ENCODE results near the gene MRPL58. TPM values are rescaled to one million over a fixed set of nuclear protein-coding genes. Genes with fewer than 3 reads are reported as not detected.

Gene MRPL58
- total and polyA plus RNA-seq, 3 donors from 2014 or later: 20.9 to 38.1 (median 24.3) TPM

DNA sequence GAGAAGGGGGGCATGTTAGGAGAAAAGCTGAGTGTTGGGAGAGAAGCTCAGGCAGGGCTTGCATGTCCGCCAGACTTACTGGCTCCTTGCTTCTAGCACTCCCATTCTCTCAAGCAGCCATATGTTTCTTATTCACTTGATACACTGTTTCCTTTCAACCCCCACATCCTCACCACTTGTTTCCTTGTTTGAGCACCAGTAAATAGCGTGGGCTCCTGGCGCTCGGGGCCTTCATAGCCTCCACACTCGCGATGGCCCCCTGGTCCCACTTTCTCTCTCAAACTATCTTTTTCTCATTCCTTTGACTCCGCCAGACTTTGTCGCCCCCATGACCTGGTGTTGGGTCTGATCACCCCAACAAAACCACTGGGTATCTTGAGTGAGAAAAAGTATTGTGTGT is 17.7 kb downstream of the MRPL58 start:
- WGBS, 2 donors: 56 to 59% methylated on average over 8 of the region's 8 CpGs
- TF ChIP-seq POLR2A (IDR thresholded peaks at IDR 0.05) (no peak), CTCF (IDR thresholded peaks at IDR 0.05) (no peak)
- intact Hi-C loops (cut with DNase I; ENCODE audit: low total_unique reads): no loop called here

GRCh38 chr17:75031972-75032719 is 19.7 kb downstream of the MRPL58 start:
- Histone ChIP-seq H3K4me1 (peaks cover 20% of the 10 kb centered on the region), H3K27ac (peak overlapping the region in 1 of 2 donors; percentile 95), H3K9me3 (no peaks in the 10 kb centered on the region), H3K27me3 (no peaks in the 10 kb centered on the region), H3K36me3 (ENCODE audit: low read depth, missing control alignments) (no peaks in the 10 kb centered on the region), H3K4me3 (peak overlapping the region in 1 of 2 donors; percentile 71)
- TF ChIP-seq POLR2A (IDR thresholded peaks at IDR 0.05) (no peak), CTCF (IDR thresholded peaks at IDR 0.05) (no peak)
- intact Hi-C loops (cut with DNase I; ENCODE audit: low total_unique reads): no loop called here
- 30 to 46% methylated on average over 10 of the region's 10 CpGs for WGBS, 2 donors
- DNase-seq: peak; percentile 80

More for the DNA sequence above, 17.7 kb downstream of the MRPL58 start:
- Histone ChIP-seq H3K27me3 (no peaks in the 10 kb centered on the region), H3K4me3 (no peak overlapping the region), H3K9me3 (no peaks in the 10 kb centered on the region), H3K27ac (no peak overlapping the region), H3K4me1 (peaks cover 16% of the 10 kb centered on the region), H3K36me3 (ENCODE audit: low read depth, missing control alignments) (no peaks in the 10 kb centered on the region)
- peak; percentile 33 for DNase-seq

GRCh38 chr17:75032720-75033280 is 20.3 kb downstream of the MRPL58 start:
- 22% methylated on average over 13 of the region's 13 CpGs for WGBS, 2 donors
- peak; percentile 43 for DNase-seq

DNA sequence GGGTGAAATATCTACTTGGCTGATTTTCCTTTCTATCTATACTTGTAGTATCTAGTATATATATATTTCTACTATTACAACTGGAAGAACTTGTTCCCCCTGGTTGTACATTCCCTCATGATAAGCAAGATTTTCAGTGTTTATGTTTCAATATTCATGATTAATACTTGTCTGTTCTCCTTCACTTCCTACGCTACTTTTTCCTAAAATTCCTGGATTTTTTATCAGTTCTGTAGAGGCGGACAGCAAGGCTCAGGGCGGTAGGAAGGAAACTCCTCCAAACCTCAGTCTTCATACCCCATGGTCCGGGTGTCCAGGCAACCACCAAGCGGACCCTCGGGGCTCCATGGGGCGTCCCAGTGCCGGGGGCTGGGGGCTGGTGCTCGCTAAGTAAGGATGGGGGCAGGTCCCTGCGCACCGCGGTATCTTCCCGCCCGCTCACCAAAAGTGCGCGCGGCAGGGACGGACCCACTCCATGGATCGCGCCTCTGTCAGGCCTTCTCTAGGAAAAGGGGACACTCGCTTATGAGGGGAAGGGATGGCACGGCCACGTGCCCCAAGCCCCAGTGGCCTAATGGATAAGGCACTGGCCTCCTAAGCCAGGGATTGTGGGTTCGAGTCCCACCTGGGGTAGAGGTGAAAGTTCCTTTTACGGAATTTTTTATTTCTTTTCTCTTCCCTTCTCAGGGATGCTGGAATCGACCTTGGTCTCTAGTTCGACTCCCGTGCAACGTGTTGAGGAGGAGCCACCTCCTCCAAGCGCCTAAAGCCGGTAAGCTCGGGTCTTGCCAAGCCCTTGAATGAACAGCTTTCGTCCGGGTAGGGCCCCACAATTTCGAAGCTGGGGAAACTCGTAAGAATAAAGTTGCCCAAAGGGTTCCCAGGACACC is 21.1 kb downstream of the MRPL58 start:
- TF ChIP-seq CTCF (IDR thresholded peaks at IDR 0.05) (no peak), POLR2A (IDR thresholded peaks at IDR 0.05) (no peak)
- DNase-seq: peak; percentile 96
- 1% methylated on average over 24 to 36 of the region's 36 CpGs for WGBS, 2 donors
- intact Hi-C loops (cut with DNase I; ENCODE audit: low total_unique reads): no loop called here
- Histone ChIP-seq H3K27me3 (no peaks in the 10 kb centered on the region), H3K4me1 (peaks cover 20% of the 10 kb centered on the region), H3K36me3 (ENCODE audit: low read depth, missing control alignments) (no peaks in the 10 kb centered on the region), H3K27ac (peak overlapping the region; percentile 75 to 95), H3K4me3 (peak overlapping the region; percentile 71 to 72), H3K9me3 (no peaks in the 10 kb centered on the region)

More at GRCh38 chr17:75032720-75033280, 20.3 kb downstream of the MRPL58 start:
- TF ChIP-seq CTCF (IDR thresholded peaks at IDR 0.05) (no peak), POLR2A (IDR thresholded peaks at IDR 0.05) (no peak)
- H3K4me3 ChIP-seq: peak overlapping the region; percentile 71 to 72
- no peaks in the 10 kb centered on the region for H3K27me3 ChIP-seq
- no peaks in the 10 kb centered on the region for H3K36me3 ChIP-seq (ENCODE audit: low read depth, missing control alignments)
- H3K27ac ChIP-seq: peak overlapping the region in 1 of 2 donors; percentile 95
- intact Hi-C loops (cut with DNase I; ENCODE audit: low total_unique reads): no loop called here
- no peaks in the 10 kb centered on the region for H3K9me3 ChIP-seq
- H3K4me1 ChIP-seq: peaks cover 20% of the 10 kb centered on the region

Measured in testis (tissue), 3 donors.